ENCODE data around the gene TRIM5. TPM values are rescaled to one million over a fixed set of nuclear protein-coding genes. Genes with fewer than 3 reads are reported as not detected.

The TRIM5 gene
- total and polyA plus RNA-seq, 9 of the 15 experiments (the other 6 are each of a cell fraction or from before 2014, with no cell fraction given) = 7.7 to 20.8 (median 15.0) TPM

DNA sequence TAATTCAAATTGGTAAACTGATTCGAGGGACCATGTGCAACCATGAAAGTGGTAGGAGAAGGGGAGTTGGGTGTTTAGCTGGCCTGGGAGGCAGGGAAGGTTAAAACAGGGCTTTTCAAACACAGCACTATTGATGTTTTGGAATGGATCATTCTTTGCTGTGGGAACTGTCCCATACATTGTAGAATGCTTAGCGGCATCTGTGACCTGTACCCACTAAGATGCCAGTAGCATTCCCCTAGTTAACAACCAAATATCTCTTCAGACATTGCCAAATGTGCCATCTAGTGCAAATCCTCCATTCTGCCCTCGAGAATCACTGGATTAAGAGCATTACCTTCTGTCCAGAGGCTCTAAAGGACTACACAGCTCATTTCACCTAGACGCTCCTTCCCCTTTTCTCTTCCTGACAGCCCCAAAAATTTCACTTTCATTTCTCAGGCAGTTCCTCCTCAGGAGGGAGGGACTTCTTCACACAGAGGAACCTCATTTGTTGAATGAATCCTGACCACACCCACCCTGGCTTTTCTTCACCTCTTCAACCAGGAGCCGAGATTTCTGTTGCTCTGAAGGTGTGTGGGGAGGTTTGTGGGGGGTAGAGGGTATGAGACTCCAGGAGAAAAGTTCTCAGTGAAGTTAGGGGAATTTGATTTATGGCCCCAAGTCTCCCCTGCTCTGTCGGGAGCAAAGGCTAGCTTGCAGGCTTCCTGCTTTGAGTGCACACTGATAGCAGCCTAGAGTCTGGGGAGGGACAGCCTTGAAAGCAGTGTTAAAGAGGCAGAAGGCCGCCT lies 60.2 kb downstream of the TRIM5 start, which contains the start of gene TRIM34 (continued):
- TF ChIP-seq LEF1 (IDR thresholded peaks at IDR 0.05) = no peak
- TF ChIP-seq, protein P1, sequence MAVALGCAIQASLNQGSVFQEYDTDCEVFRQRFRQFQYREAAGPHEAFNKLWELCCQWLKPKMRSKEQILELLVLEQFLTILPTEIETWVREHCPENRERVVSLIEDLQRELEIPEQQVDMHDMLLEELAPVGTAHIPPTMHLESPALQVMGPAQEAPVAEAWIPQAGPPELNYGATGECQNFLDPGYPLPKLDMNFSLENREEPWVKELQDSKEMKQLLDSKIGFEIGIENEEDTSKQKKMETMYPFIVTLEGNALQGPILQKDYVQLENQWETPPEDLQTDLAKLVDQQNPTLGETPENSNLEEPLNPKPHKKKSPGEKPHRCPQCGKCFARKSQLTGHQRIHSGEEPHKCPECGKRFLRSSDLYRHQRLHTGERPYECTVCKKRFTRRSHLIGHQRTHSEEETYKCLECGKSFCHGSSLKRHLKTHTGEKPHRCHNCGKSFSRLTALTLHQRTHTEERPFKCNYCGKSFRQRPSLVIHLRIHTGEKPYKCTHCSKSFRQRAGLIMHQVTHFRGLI (CRISPR knock-in tag; IDR thresholded peaks at IDR 0.05) = no peak
- peak; percentile 45 for TF ChIP-seq NFYB (IDR thresholded peaks at IDR 0.05; ENCODE audit: extremely low read depth, insufficient read length)
- no peak for TF ChIP-seq ZFP1 (CRISPR knock-in tag; IDR thresholded peaks at IDR 0.05)
- no peak for TF ChIP-seq ZNF444 (CRISPR knock-in tag; IDR thresholded peaks at IDR 0.05)
- TF ChIP-seq ZBTB1 (CRISPR knock-in tag; IDR thresholded peaks at IDR 0.05; ENCODE audit: borderline replicate concordance, low read depth) = no peak
- no peak for TF ChIP-seq ZNF507 (tag; conservative IDR thresholded peaks at IDR 0.05)
- no peak for TF ChIP-seq NCOA6 (IDR thresholded peaks at IDR 0.05)
- TF ChIP-seq, protein P2, sequence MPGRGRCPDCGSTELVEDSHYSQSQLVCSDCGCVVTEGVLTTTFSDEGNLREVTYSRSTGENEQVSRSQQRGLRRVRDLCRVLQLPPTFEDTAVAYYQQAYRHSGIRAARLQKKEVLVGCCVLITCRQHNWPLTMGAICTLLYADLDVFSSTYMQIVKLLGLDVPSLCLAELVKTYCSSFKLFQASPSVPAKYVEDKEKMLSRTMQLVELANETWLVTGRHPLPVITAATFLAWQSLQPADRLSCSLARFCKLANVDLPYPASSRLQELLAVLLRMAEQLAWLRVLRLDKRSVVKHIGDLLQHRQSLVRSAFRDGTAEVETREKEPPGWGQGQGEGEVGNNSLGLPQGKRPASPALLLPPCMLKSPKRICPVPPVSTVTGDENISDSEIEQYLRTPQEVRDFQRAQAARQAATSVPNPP (IDR thresholded peaks at IDR 0.05; ENCODE audit: borderline replicate concordance, insufficient read depth, insufficient read length) = no peak
- TF ChIP-seq ZNF668 (CRISPR knock-in tag; IDR thresholded peaks at IDR 0.05) = no peak
- no peak for TF ChIP-seq FOXA3 (CRISPR knock-in tag; conservative IDR thresholded peaks at IDR 0.05 in 1 of 2, IDR thresholded peaks at IDR 0.05 in 1 of 2)
- peak; percentile 58 for TF ChIP-seq KDM5B (IDR thresholded peaks at IDR 0.05; ENCODE audit: insufficient replicate concordance, low read depth, low read length)
- TF ChIP-seq ZFPM2 (CRISPR knock-in tag; IDR thresholded peaks at IDR 0.05) = 0 out of 2 replicates have a peak, but pooled peaks have one; percentile 23
- TF ChIP-seq GMEB1 (CRISPR knock-in tag; IDR thresholded peaks at IDR 0.05) = no peak
- no peak for TF ChIP-seq STAT5B (CRISPR knock-in tag; IDR thresholded peaks at IDR 0.05)
- TF ChIP-seq COPS2 (conservative IDR thresholded peaks at IDR 0.05) = no peak
- TF ChIP-seq RBFOX2 (IDR thresholded peaks at IDR 0.05; ENCODE audit: low read depth, low read length) = no peak
- TF ChIP-seq SPI1 (IDR thresholded peaks at IDR 0.05; ENCODE audit: borderline replicate concordance, low read depth, low read length) = peak; percentile 93
- 0 out of 2 replicates have a peak, but pooled peaks have one; percentile 18 for TF ChIP-seq ARID1B (IDR thresholded peaks at IDR 0.05)
- no peak for TF ChIP-seq SNIP1 (IDR thresholded peaks at IDR 0.05; ENCODE audit: low read depth)
- no peak for TF ChIP-seq FOXP1 (CRISPR knock-in tag; IDR thresholded peaks at IDR 0.05)
- peak; percentile 25; the same call in 1 of the 2 replicates for TF ChIP-seq ZEB2 (IDR thresholded peaks at IDR 0.05)
- TF ChIP-seq ZNF696 (CRISPR knock-in tag; conservative IDR thresholded peaks at IDR 0.05) = no peak
- peak; percentile 31 for TF ChIP-seq PHF20 (IDR thresholded peaks at IDR 0.05; ENCODE audit: partially characterized antibody)
- no peak for TF ChIP-seq NFE2 (IDR thresholded peaks at IDR 0.05; ENCODE audit: low read depth)
- TF ChIP-seq MTA2 (IDR thresholded peaks at IDR 0.05; ENCODE audit: low read depth) = no peak

All from K562 (cell line).